Stimulated activated CD8-positive, alpha-beta memory T cell treated with anti-CD3 and anti-CD28 coated beads, Interleukin-12 subunit alpha, Interleukin-12 subunit beta, amount 100 ng/mL, for 24 hours (primary cell): ENCODE measurements around the gene CRMP1.
"Not testable (repeated sequence)": the region's sequence is repeated elsewhere in the genome, so short reads cannot be mapped to it uniquely, and the experiment has no call there.

Source experiments
- DNase-seq: peaks from one replicate; pipeline ENCODE4 v3.0.0-alpha.2; 2020; ENCODE audit errors: extremely low read depth

The CRMP1 gene

GRCh38 chr4:5822619-5823018 lies 70.3 kb downstream of the CRMP1 start:
- no peak for DNase-seq

DNA sequence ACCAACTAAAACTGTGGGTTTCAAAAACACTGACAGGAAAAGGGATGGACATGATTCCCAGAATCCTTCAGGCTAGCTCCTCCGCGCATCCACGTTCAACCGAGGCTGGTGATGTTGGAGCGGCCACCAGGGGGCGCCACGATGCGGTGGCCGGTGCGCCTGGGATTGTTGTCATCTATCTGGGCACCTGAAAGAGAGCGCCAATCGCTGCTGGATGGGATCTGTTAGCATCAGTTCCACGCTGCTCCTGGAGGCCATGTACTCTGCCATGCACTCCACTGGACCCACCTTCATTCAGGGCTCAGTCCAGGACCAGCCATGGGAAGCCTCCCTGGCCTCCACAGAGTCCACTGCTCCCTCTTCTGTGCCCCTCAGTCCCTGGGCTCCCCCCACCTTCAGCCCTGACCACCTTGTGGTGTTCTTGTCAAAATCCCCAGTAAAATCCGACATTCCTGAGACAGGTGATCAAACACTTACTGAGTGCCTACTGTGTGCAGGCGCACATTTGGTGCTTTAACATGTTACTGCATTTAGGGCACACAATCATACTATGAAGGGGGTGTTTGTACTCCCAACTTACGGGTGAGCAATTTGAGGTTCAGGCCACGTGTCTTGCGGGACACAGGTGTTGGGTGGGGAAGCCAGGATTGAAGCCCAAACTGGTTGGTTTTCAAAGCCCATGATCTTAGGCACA lies 71.1 kb downstream of the CRMP1 start:
- DNase-seq, result no peak

- DNase-seq, result no peak
Measured at GRCh38 chr4:5816851-5817375, 76.0 kb downstream of the CRMP1 start.

DNA sequence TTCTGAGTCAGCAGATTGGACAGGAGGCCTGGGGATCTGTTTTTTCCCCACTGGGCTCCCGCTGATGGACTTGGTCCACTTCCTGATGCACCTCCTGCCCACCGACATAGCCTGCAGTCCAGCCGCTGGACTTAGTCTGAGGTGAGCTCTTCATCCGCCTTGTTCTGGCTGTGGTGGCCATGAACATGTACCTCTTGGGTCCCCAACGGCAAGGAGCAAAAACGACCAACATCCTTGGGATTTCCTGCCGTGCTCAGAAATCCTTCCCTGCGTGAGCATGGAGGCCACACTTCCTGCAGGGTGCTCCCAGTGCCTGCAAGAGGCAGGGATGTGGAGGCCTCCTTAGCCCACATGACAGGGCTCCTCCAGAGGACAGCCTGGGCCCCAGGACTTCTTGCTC lies 76.8 kb downstream of the CRMP1 start:
- DNase-seq, result no peak

DNA sequence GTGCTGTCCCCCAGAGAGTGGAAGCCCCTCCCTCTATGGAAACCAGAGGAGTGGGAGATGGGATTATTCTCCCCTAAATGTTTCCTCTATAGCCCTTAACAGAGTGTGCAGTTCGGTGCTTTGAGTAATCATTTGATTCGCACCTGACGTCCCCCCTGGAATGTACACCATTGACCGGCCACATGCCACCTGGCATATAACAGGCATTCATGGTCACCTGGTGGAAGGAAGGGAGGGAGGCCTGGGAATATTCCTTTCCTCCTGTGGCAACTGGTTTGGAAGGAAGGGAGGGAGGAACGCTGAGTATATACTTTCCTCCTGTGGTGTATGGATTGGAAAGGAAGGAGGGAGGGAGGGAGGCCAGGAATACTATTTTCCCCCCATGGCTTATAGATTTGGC lies 77.2 kb downstream of the CRMP1 start:
- DNase-seq, result no peak

GRCh38 chr4:5814421-5814820 lies 78.5 kb downstream of the CRMP1 start:
- DNase-seq, result no peak

- no peak for DNase-seq
Measured at GRCh38 chr4:5813882-5814255, 79.0 kb downstream of the CRMP1 start.

GRCh38 chr4:5812506-5813229 lies 80.2 kb downstream of the CRMP1 start:
- DNase-seq, result no peak

GRCh38 chr4:5812057-5812456 lies 80.8 kb downstream of the CRMP1 start:
- not testable (repeated sequence) for DNase-seq

DNA sequence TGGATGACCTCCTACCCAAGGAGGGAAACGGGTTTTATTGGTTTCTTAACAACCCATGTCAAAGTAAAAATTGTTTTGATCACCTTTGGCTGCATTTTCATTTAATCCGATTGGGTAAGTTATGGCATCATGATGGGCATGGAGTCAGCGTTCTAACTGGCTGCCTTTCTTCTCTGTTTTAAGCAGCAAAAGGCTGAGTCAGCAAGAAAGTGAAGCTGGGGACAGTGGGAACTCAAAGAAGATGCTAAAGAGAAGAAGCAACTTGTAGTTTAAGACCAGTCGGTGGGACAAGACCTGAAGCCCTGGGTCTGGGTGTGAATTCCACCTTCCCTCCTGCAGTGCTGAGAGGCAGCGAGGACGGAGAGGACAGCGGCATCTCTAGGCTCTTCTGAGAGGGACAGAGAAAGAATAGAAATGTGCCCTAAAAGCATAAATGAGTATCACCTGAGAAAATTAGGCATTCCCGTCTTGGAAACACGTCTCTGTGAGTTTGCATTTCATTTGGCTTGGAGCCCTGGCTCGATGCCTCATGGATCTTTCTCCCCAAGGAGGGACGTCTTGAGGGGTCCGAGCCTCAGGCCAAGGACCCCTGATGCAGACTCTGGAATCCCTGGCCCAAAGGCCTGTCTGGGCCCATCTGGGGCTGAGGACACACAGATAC lies 82.0 kb downstream of the CRMP1 start:
- no peak for DNase-seq

DNA sequence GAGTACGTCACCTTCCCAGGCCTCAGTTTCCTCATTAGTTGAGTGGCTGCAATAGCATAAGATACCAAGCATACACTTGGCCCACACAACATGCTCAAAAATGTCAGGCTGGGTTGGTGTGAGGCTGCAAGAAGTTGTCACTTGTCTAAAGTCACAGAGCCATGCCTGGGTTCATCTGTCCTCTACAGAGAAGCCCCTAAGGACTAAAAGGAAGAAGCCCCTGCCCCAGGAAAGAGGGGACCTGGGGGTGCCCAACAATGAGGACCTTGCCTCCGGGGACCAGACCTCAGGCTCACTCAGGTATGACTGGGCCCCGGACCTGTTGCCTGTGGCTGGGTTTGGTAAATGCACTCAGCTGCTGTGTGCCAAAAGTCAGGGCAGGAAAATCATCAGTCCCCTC lies 82.7 kb downstream of the CRMP1 start:
- no peak for DNase-seq

DNA sequence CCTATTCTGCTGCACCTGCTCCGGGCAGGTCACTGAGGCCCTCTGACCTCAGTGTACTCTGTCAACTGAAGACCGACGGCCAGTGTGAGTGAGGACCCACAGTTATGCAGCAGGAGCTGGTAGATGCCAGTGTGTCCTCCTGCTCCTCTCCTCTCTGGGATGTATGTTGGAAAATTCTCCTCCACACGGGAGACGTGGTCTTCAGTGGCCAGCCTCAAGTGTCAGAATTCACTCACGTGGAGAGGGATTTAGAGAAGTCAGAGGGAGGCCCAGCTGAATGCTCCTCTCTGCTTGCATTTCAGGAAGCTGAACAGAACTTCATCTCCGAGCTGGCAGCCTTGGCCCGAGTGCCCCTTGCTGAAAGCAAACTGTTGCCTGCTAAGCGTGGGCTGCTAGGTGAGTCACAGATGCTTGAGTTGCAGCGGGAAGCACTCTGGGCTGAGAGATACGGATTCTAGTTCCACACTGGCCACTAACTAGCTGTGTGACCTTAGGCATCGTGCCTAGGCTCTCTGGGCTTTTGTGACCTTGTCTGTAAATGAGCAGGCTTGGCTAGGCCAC lies 83.6 kb downstream of the CRMP1 start:
- no peak for DNase-seq

GRCh38 chr4:5808081-5808741 lies 84.7 kb downstream of the CRMP1 start:
- no peak for DNase-seq

- no peak for DNase-seq
Measured at GRCh38 chr4:5805270-5805669, 87.6 kb downstream of the CRMP1 start.

- DNase-seq, result no peak
Measured at GRCh38 chr4:5804656-5805055, 88.2 kb downstream of the CRMP1 start.

DNA sequence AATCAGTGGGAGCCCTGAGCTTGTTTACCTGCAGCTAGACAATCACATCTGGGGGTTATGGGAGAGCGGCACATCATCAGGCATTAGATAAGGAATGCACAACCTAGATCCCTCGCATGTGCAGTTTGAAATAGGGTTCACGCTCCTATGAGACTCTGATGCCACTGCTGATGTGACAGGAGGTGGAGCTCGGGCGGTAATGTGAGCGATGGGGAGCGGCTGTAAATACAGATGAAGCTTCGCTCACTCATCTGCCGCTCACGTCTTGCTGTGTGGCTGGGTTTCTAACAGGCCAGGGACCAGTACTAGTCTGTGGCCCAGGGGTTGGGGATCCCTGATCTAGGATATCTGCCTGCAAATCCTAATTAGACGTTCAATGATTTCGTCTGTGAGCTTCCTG lies 90.3 kb downstream of the CRMP1 start:
- no peak for DNase-seq

DNA sequence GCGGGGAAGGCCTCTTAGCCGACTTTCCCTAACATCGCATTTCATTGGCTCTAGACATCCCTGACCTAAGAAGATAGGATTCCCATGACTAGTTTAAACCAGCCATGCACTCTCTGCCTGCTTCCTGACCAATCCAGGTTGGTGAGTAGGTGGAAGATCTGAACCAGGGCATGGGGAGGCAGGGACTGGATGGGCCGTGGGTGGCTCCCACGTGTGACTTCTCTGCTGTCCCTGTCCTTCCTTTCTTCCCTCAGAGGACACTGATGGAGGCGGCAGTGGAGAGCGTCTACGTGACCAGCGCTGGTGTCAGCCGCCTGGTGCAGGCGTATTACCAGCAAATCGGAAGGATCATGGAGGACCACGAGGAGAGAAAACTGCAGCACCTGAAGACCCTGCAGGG lies 91.2 kb downstream of the CRMP1 start:
- DNase-seq, result no peak

- no peak for DNase-seq
Measured at GRCh38 chr4:5800496-5800895, 92.4 kb downstream of the CRMP1 start.

GRCh38 chr4:5799406-5799805 lies 93.5 kb downstream of the CRMP1 start:
- DNase-seq, result no peak

DNA sequence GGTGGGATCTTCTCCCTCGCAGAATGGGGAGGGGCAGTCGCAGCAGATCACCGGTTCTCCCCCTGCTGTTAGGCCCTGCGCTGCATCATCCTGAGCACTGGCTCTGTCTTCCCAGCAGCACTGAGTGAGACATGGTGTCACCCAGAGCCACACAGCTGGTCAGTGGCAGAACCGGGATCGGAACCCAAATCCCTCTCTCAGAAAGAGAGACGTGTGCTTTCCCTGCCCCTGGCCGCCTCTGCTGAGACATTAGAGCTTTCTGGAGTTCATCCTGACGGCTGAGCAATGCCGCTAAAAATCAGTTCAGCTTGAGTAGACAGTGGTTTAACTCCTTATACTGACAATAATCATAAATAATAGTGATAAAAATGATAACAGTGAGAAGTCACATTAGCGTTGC lies 93.9 kb downstream of the CRMP1 start:
- no peak for DNase-seq

DNA sequence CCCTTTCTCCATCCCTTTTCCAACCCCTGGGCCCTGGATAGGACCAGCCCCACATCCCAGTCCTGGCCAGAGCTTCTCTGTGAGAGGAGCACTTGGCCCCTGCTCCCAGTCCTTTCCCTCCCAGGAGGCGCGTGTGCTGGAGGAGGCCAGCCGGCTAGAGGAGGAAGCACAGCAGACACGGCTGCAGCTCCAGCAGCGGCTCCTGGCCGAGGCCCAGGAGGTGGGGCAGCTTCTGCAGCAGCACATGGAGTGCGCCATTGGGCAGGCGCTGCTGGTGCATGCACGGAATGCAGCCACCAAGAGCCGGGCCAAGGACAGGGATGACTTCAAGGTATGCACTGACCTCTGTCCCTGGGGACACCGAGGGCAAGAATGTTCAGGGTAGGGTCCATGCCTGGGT lies 94.4 kb downstream of the CRMP1 start:
- no peak for DNase-seq

- DNase-seq, result no peak
Measured at GRCh38 chr4:5797866-5798265, 95.0 kb downstream of the CRMP1 start.
